ENCODE measurements around the gene SSBP1. TPM values are rescaled to one million over a fixed set of nuclear protein-coding genes. Genes with fewer than 3 reads are reported as not detected.
A peak's percentile ranks its signal among the peaks of the same experiment; 100 is the strongest.
"Not testable (repeated sequence)": the region's sequence is repeated elsewhere in the genome, so short reads cannot be mapped to it uniquely, and the experiment has no call there.

SSBP1 gene
- polyA plus RNA-seq, 4 donors, result 119 to 151 (median 137) TPM

- no peak for DNase-seq (ENCODE audit: low read depth in 4 of 4, low spot score in 2 of 4)
Measured at GRCh38 chr7:141708351-141708750, 29.8 kb upstream of the SSBP1 start, which contains the start of gene WEE2. WEE2 (plus strand) TSS chr7:141708353; CDS start chr7:141708759, 406 bp downstream.

- no peak for DNase-seq (ENCODE audit: low read depth in 4 of 4, low spot score in 2 of 4)
Measured at GRCh38 chr7:141709318-141709717, 28.8 kb upstream of the SSBP1 start.

DNA sequence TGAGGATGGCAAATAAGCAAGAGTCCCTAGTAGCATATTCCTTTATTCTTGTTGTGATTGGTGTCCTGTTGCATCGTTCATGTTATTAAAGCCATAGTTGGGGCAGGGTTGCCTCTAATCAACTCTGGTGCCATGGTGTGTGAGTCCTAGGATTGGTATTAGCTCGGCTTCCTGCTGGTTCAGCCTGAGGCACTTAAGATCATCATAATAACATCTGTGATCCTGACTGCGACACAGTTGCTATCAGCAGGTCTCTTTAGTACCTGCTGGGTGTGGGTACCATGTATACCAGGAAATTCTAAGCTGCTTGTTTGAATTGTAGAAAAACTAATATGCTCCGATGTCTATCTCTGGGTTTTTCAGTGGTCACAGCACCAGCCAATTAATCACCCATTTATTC, 28.4 kb upstream of the SSBP1 start:
- no peak for DNase-seq (ENCODE audit: low read depth in 4 of 4, low spot score in 2 of 4)

DNA sequence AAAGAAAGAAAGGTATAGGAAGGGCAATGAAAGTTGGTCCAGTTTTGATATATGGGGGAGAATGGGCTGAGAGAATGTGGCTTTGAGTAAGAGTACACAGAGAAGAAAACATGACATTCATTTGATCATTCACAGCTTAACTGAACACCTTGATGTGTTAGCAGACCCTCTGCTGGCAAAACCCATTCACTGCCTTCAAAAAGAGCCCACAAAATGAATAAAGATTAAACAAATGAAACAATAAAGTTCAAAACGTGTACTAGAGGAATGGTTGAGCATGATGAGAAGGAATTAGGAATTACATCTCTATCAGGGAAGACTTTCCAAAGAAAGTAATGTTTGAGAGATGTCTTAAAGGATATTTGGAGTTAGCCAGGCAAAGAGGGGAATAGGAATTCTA, 27.9 kb upstream of the SSBP1 start:
- DNase-seq (ENCODE audit: low read depth in 4 of 4, low spot score in 2 of 4), result no peak

DNA sequence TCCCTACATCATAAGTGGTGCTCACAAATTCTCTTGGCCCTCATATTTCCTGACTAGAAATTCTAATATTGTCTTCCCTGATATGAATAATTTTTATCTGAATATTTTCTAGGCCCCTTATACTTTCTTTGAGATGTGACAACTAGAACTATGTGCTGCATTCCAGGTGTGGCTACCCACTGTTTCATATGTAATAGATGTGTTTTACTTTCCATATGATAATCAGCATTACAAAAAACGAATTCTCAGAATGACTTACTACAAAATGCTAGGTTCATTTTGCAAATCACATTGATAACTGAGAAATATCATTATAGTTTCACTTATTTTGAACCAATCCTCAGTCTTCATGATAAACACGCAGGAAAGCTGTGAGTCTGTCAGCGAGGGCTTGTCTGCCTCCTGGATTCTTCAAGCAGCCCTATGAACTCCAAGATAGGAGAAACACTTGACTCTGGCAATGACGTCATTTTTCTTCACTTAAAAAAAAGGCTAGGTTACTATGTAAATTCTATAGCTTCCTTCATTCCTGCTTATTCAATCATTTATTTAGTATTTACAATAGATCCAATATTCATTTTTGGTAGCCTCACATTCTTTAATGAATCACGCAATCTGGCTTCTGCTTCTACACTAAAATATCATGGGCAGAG, 25.4 kb upstream of the SSBP1 start:
- no peak for DNase-seq (ENCODE audit: low read depth in 4 of 4, low spot score in 2 of 4)

- no peak for DNase-seq (ENCODE audit: low read depth in 4 of 4, low spot score in 2 of 4)
Measured at GRCh38 chr7:141713890-141714289, 24.3 kb upstream of the SSBP1 start.

DNA sequence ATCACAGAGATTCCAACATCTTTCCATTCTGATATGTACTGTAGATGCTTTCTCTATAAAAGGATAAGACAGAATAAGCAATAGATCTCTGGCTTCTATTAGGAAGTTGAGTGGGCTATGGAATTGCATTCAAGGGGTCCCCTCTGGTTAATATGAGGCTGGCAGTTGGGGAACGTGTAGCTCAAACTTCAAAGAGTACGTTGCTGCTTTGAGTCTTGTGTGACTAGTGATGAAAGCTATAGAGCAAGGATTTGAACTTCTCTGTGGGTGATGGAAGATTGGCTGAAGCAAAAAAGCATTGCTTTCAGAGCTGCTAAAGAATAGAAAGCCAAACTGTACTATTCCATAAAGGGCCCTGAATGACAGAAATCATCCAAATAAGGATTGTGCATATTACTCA, 23.6 kb upstream of the SSBP1 start:
- no peak for DNase-seq (ENCODE audit: low read depth in 4 of 4, low spot score in 2 of 4)

- DNase-seq (ENCODE audit: low read depth in 4 of 4, low spot score in 2 of 4), result no peak
Measured at GRCh38 chr7:141715018-141715417, 23.1 kb upstream of the SSBP1 start.

DNA sequence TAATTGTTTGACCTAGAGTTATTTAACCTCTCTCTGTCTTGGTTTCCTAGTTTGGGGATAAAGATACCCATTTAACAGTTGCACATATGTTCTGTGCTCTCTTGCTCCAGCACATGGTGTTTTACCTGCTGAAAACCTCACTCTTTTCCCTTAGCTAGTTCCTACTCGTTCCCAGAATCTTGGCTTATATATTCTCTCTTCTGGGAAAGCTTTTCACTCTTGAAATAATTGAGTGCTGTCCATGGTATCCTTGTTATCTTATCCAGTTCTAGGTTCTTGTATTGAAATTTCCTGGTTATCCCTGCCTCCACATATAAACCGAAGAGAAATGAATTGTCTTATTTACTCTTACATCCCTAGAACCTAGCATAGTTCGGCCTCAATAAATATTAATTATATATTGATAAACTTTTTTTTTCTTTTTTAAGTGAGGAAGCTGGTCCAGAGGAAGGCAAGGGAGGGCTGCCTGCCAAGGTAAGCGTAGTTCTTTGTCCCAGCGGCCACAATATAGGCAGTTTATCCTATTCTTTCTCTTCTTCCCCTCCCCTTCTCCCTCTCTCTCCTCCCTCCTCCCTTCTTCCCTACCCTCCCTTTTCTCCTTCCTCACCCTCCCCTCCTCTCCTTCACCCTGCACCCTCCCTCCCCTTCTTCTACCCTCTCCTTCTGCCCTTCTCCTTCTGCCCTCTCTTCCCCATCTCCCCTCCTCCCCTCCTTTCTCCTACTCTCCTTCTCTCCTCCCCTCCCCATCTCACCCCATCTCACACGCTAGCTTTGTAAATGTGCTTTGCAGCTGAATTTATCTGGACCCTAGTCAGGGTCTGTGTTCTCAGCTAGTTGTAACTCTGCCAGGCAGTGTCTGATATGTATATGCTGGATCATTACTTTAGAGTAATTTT, 22.1 kb upstream of the SSBP1 start:
- no peak for DNase-seq (ENCODE audit: low read depth in 4 of 4, low spot score in 2 of 4)

DNA sequence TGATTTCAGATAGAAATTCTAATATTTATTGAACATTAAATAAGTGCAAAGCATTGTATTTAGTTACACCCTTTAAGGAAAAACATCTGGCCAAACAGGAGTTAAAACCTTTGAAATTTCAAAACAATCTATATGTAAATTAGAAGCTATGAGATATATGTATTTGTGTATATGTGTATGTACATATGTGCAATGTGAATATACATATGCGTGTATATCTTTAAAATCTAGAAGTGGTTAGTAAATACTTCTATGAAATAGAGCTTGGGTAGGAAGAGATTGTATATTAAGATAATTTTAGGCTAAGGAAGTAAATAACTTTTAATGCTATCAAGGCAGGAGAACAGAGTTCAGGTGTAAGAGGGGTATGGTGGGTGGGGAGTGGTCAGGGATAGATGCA, 20.7 kb upstream of the SSBP1 start:
- DNase-seq (ENCODE audit: low read depth in 4 of 4, low spot score in 2 of 4), result no peak

DNA sequence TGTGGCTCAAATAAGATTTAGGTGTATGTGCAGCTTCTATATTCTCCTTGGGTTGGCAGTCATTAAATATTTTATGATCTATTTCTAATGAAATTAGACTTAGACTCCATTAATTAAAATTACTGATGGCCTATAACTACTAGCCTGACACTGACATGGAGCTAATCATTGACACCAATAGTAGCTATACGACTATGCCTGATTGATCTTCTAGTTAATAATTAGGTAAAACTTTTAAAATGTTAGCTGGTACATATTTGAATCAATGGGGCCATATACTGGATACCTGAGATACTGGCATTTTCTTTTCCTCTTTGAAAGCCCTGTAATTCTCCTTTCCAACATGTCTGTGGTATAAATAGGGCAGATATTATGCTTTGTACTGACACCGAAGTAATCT, 15.6 kb upstream of the SSBP1 start:
- no peak for DNase-seq (ENCODE audit: low read depth in 4 of 4, low spot score in 2 of 4)

- DNase-seq (ENCODE audit: low read depth in 4 of 4, low spot score in 2 of 4), result no peak
Measured at GRCh38 chr7:141729020-141729419, 9.1 kb upstream of the SSBP1 start.

DNA sequence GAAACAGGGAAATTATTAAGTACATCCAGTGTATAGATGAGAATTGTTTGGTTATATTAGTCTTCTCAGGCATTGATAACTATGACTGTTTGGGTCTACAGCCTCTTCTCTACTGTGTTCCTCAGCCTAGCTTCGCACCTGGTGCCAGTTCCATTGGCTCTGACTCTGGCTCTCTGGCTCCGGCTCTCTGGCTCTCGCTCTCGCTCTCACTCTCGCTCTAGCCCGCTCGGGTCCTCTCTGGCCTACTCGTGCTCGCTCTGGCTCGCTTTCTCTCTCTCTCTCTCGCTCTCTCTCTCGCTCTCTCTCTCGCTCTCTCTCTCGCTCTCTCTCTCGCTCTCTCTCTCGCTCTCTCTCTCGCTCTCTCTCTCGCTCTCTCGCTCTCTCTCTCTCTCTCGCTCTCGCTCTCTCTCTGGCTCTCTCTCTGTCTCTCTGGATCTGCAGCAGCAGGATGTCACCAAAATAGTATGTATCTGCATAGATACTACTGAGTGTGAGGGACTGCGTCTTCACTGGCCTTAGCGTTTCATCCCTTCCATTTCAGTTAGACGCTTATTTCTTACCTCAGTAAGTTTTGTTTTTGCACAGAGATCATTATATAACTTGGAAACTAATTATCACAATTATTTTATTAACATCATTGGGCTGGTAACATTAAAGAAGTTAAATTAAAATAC, 6.5 kb upstream of the SSBP1 start:
- no peak for DNase-seq (ENCODE audit: low read depth in 4 of 4, low spot score in 2 of 4)

DNA sequence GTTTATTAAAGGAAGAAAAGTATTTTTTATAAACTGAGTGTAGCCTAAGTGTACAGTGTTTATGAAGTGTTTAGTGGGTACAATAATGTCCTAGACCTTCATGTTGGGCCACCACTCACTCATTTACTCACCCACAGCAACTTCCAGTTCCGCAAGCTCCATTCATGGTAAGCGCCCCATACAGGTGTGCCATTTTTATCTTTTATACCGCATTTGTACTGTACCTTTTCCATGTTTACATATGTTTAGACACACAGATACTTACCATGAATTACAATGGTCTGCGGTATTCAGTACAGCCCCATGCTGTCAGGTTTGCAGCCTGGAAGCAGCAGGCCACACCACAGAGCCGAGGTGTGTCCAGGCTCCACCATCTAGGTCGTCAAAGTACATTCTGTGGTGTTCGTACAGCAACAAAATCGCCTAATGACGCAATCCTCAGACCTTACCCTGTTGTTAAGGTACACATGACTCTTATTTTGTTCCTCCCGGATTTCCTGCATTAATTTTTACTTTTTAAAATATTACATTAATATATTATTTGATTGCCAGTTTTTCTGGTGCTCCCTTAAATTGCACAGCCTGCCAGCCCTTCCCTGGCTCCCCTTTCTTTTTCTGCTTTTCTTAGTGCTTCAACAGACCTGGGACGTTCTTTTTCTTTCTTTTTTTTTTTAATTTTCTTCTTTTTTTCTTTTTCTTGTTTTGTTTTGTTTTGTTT, 881 bp upstream of the SSBP1 start:
- DNase-seq (ENCODE audit: low read depth in 4 of 4, low spot score in 2 of 4), result peak in 1 of 4 donors; percentile 4

DNA sequence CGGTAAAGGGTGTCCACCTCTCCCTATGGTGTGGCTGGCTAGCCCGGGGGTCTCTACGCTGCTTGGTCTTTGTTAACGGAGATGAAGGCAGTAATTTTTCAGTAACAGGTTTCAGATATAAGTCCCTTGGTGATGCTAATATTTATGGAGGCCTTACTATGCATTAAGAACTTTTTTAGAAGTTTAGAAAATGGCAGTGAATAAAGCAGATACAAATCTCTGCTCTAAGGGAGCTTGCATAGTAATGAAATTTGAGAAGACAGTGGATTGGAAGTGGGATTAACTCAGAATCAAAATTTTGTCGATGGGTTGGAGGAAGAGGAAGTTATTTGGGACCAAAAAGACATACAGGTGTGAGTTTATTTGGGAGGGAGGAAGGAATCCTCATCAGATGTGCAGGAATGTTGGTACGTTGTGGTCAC, 445 bp downstream of the SSBP1 start:
- DNase-seq (ENCODE audit: low read depth in 4 of 4, low spot score in 2 of 4), result peak in 1 of 4 donors; percentile 37

DNA sequence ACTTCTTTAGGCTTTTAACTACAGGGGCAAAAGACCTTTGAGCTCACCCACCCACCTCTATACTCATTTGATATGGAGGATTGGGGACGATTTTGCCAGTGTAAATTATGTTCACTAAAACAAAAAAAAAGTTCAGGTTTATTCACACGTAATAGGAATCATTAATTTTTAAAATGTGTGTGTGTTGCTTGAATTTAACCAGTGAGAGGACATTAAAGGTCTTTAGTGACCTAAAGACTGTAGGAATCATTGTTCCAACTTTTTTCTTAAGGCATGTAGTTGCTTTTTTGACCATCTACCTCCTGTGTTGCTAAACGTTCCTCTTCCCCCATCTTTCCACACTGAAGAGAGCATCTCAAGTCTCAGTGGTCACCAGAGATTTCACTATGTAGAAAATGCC, 1.1 kb downstream of the SSBP1 start:
- no peak for DNase-seq (ENCODE audit: low read depth in 4 of 4, low spot score in 2 of 4)

GRCh38 chr7:141742229-141742628, 4.1 kb downstream of the SSBP1 start:
- DNase-seq (ENCODE audit: low read depth in 4 of 4, low spot score in 2 of 4), result no peak

DNA sequence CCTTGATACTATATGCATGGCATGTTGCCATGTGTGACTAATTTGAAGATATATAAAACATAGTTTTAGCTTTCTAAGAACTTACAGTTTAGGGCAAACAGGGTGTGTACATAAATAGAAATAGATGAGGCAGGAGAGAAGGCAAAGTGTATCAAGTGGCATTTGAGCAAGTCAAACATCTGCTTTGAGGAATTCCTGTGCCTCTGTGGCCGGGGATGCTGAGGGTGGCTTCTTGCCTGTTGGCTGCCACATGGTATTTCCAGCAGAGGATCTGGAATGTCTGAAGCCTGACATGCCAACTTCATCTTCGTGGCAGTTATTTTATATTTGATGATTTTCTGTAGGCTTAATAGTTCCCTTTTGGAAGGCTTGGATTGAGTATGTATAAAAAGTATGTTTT, 6.0 kb downstream of the SSBP1 start:
- no peak for DNase-seq (ENCODE audit: low read depth in 4 of 4, low spot score in 2 of 4)

DNA sequence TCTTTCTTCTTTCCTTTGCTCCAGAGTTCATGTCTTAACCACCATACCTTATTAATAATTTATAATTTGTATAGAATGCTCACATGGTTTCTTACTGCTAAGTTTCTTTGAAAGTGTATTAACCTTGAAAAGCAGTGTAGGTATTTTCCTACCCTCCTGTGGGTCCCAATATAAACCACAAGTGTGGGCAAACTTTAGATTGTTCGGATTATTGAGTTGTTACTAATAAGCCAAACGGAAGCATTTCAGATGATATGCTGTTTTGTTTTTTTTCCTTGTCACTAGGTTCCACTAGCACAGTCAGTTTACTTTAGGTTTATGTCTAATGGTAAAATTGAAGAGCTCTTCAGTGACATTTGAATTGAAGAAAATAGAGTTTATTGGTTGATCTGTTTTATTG, 10.2 kb downstream of the SSBP1 start:
- DNase-seq (ENCODE audit: low read depth in 4 of 4, low spot score in 2 of 4), result no peak

- not testable (repeated sequence) for DNase-seq (ENCODE audit: low read depth in 4 of 4, low spot score in 2 of 4)
Measured at GRCh38 chr7:141751904-141752303, 13.7 kb downstream of the SSBP1 start.

GRCh38 chr7:141752634-141753033, 14.5 kb downstream of the SSBP1 start:
- DNase-seq (ENCODE audit: low read depth in 4 of 4, low spot score in 2 of 4), result no peak
